ENCODE measurements around the gene PTPRD.
"Not testable (repeated sequence)": the region's sequence is repeated elsewhere in the genome, so short reads cannot be mapped to it uniquely, and the experiment has no call there.

Gene PTPRD

DNA sequence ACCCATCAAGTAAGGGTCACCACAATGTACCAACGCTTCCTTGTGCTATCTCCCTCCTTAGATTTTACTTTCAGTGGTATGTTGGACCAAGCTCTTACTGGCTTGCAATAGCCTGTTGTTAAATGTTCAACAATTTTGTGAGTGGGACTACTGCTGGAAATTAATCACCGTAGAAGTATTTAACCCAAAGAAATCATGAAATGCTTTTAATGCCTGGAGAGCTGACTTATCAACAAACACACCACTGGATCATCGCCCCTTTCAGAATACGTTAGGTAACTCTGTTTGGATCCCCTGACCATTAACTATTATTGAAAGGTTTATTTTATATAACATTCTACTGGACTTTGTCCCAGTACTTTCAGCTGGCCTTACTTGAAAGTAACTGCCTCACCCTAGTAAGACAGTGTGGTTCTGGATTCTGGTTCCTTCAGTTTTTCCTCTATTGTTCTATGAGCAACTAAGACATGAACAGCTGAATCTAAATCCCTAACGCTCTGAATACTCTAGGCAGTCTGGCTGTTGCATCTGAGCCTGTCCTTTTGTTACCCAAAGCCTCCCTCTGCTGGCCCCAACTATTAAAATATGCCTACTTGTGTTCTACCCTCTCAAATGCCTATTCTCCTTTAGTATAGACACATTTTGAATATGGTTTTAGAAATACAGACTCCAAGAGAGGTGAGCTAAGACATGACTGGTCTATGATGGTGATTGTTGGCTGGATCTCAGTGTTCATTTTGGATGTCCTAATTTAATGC, 1609.8 kb downstream of the PTPRD start:
- TF ChIP-seq, protein P1, sequence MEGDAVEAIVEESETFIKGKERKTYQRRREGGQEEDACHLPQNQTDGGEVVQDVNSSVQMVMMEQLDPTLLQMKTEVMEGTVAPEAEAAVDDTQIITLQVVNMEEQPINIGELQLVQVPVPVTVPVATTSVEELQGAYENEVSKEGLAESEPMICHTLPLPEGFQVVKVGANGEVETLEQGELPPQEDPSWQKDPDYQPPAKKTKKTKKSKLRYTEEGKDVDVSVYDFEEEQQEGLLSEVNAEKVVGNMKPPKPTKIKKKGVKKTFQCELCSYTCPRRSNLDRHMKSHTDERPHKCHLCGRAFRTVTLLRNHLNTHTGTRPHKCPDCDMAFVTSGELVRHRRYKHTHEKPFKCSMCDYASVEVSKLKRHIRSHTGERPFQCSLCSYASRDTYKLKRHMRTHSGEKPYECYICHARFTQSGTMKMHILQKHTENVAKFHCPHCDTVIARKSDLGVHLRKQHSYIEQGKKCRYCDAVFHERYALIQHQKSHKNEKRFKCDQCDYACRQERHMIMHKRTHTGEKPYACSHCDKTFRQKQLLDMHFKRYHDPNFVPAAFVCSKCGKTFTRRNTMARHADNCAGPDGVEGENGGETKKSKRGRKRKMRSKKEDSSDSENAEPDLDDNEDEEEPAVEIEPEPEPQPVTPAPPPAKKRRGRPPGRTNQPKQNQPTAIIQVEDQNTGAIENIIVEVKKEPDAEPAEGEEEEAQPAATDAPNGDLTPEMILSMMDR (IDR thresholded peaks at IDR 0.05; ENCODE audit: insufficient read depth, low read depth, low read length, missing control alignments), result peak; percentile 13
- DNase-seq (ENCODE audit: low read depth), result peak; percentile 1
- H3K4me3 ChIP-seq (ENCODE audit: low read length), result no peak overlapping the region

DNA sequence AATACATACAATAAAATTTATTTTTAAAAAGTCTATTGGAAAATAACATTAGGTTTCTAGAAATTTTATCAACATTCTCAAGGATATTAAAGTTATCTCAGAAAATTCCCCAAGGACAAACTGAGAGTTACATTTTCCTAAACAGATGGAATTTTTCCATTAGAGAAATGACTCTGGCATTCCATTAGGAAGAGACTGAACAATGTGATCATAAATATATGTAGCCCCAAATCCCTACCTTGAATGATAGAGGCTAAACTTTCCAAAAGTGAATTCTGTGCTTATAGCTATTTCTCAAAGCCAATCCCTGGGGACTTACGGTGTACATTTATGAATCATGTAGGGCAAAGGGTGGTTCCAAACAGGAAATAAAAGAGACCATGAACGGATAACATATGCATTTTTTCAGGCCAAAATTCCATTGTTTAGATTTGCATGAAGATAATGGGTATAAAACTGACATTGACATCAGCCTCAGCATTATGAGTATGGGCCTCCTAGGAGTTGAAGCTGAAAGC, 1632.2 kb downstream of the PTPRD start:
- no peak for DNase-seq (ENCODE audit: low read depth)
- TF ChIP-seq, protein P1 (IDR thresholded peaks at IDR 0.05; ENCODE audit: insufficient read depth, low read depth, low read length, missing control alignments), result no peak
- H3K4me3 ChIP-seq (ENCODE audit: low read length), result no peak overlapping the region

DNA sequence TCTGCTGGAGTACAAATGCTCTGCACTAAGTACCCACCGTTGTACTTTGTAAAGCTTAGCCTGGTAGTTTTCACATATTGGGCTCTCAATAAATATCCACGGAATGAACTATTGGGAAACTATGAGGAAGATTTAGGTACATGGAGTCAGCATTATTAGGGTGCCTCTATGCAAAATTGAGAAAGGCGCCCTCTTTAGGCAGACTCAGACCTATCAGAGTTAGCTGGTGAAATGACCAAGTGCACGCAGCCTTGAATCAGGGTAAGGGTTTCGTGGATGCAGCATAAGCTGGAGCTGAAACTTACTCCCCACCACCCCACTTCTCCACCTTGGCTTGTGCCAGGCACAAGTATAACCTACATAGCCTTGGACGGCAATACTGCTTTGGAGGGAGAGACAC, 1634.5 kb downstream of the PTPRD start:
- TF ChIP-seq, protein P1 (IDR thresholded peaks at IDR 0.05; ENCODE audit: insufficient read depth, low read depth, low read length, missing control alignments), result no peak
- no peak for DNase-seq (ENCODE audit: low read depth)
- no peak overlapping the region for H3K4me3 ChIP-seq (ENCODE audit: low read length)

DNA sequence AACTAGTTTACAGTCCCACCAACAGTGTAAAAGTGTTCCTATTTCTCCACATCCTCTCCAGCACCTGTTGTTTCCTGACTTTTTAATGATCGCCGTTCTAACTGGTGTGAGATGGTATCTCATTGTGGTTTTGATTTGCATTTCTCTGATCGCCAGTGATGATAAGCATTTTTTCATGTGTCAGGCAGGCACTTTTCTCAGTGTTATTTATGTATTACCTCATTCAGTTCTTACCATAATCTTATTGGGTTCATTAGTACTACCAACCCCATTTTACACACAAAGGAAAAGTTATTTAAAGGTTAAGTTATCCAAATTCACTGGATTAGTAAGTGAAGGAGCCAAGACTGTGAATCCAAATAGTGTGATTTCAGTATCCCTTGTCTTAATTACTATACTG, 1644.5 kb downstream of the PTPRD start:
- not testable (repeated sequence) for H3K4me3 ChIP-seq (ENCODE audit: low read length); DNase-seq (ENCODE audit: low read depth)

DNA sequence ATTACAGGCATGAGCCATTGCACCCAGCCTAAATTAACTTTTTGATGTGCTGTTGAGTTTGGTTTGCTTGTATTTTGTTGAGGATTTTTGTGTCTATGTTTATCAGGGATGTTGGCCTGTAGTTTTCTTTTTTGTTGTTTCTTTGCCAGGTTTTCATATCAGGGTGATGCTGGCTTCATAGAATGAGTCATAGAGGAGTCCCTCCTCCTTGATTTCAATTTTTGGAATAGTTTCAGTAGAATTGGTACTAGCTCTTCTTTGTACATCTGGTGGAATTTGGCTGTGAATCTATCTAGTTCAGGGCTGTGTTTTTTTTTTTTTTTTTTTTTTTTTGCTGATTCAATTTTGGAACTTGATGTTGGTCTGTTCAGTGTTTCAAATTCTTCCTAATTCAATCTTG, 1648.9 kb downstream of the PTPRD start:
- no peak for DNase-seq (ENCODE audit: low read depth)
- TF ChIP-seq, protein P1 (IDR thresholded peaks at IDR 0.05; ENCODE audit: insufficient read depth, low read depth, low read length, missing control alignments), result no peak
- H3K4me3 ChIP-seq (ENCODE audit: low read length), result no peak overlapping the region

DNA sequence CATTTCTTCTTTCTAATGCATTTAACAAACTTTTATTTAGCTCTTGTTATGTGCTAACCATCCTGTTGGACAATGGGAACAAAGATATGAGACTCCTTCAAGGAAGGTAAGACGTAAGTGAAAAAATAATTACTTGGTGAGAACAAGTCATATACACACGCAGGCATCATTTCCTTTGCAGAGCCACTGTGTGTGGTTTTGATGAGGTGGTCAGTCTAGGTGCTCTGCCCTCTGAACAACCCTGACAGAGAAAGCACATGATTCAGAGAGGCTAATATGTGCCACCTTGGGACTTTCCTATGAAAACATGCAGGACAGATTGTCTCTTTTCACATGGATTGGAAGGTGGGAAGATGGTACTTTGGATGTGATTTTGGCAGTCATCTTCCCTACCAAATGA, 1650.7 kb downstream of the PTPRD start:
- H3K4me3 ChIP-seq (ENCODE audit: low read length), result no peak overlapping the region
- no peak for DNase-seq (ENCODE audit: low read depth)
- TF ChIP-seq, protein P1 (IDR thresholded peaks at IDR 0.05; ENCODE audit: insufficient read depth, low read depth, low read length, missing control alignments), result no peak

DNA sequence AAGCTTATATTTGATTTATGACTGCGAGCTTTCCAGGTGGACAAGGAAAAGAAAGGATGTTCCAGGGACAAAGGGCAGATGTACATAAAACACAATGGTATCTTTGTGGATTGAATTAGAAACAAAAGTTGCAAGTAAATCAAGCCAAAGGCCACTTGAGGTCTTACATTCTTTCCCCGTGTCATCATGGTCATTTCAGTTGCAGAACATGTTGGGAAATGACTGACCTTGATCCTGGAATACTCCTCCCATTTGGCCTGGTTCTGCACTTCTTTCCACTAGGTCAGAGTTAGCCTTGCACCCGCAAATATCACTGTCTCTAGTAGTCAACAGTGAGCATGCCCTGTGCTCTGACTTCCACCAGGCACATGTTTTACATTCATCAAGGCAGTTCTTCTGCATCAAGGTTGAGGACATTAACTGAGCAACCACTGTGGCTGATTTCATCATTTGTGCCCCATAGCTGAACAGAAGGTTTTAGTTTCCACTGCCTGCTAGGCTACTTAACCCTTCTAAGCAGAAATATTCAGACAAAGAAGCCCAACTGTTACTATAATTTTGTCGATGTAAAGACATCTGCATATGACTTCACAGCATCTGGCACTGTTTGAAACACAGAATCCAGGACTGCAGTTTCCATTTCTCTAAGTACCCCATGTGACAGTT, 1651.5 kb downstream of the PTPRD start:
- no peak for DNase-seq (ENCODE audit: low read depth)
- H3K4me3 ChIP-seq (ENCODE audit: low read length), result no peak overlapping the region
- TF ChIP-seq, protein P1 (IDR thresholded peaks at IDR 0.05; ENCODE audit: insufficient read depth, low read depth, low read length, missing control alignments), result no peak

Measured in epithelial cell of esophagus (primary cell).